T follicular helper cell (primary cell): ENCODE results near the gene MCF2L2.

Source experiments
- DNase-seq: peaks from one replicate; pipeline ENCODE4 v3.0.0-alpha.2; 2020; ENCODE audit warnings: low read depth

MCF2L2 gene

DNA sequence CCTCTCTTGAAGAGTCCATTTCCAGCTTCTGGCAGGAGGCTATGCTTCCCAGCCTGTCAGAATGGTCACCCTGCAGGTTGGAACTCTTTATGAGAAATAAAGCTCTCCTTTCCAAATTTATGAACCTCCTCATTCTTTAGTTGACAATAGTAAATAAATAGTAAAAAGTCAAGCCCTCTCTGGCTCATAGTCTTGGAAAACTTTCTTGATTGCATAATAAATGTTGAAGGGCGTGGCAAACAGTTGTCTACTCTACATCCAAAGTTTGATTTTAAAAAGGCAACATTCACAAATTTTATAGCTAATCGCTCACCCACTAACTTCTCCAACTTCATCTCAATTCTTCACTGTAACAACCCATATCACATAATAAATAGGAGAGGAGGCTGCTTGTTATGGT, 58.8 kb downstream of the MCF2L2 start:
- DNase-seq: no peak

- no peak for DNase-seq
Observed at GRCh38 chr3:183369117-183369516, 59.3 kb downstream of the MCF2L2 start.

- no peak for DNase-seq
Observed at GRCh38 chr3:183360971-183361624, 67.3 kb downstream of the MCF2L2 start.

DNA sequence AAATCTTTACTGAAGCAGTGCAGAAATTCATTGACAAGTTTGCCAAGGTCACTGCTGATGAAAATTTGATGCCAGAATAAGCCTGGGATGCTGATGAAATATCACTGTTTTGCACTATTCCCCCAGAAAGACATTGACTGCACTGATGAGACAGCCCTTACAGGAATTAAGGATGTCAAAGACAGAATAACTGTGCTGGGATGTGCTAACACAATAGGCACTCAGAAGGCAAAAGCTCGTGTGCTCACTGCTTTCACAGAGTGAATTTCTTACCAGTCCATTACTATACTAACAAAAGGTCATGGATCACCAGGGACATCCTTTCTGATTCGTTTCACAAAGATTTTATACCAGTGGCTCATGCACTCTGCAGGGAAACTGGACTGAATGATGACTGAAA, 69.4 kb downstream of the MCF2L2 start:
- no peak for DNase-seq

- DNase-seq: no peak
Observed at GRCh38 chr3:183357564-183358079, 70.8 kb downstream of the MCF2L2 start.

GRCh38 chr3:183356920-183357319, 71.5 kb downstream of the MCF2L2 start:
- DNase-seq: no peak

GRCh38 chr3:183354874-183355273, 73.5 kb downstream of the MCF2L2 start:
- no peak for DNase-seq

GRCh38 chr3:183354325-183354831, 74.0 kb downstream of the MCF2L2 start:
- DNase-seq: no peak

DNA sequence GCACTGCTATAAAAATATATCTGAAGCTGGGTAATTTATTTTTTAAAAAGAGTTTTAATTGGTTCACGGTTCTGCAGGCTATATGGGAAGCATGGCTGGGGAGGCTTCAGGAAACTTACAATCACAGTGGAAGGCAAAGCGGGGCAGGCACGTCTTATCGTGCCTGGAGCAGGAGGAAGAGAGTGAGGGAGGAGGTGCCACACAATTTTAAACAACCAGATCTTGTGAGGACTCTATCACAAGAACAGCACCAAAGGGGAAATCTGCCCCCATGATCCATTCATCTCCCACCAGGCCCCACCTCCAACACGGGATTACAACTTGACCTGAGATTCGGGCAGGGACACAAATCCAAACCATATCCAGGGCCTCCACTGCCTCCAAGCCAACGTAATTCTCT, 75.0 kb downstream of the MCF2L2 start:
- no peak for DNase-seq

DNA sequence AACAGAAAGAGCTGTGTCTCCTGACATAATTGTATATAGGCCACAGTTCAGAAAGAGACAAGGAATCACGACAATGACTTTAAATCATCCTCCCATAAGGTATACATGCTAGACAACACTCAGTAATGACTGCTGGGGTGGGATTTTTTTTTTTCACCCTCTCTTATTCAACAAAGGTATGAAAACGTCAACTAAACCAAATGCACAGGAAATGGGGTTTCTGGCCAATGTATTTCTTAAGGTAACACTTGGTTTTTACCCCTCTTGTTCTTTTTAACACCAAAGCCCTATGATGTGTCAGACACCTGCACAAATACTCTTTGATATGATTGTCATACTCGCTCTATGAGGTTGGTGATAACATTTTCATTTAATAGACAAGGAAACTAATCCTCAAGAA, 78.3 kb downstream of the MCF2L2 start:
- DNase-seq: no peak

GRCh38 chr3:183349421-183350157, 78.8 kb downstream of the MCF2L2 start:
- no peak for DNase-seq

- DNase-seq: no peak
Observed at GRCh38 chr3:183342824-183343223, 85.6 kb downstream of the MCF2L2 start.

- DNase-seq: no peak
Observed at GRCh38 chr3:183341545-183342288, 86.7 kb downstream of the MCF2L2 start.

GRCh38 chr3:183340222-183340621, 88.2 kb downstream of the MCF2L2 start:
- DNase-seq: no peak

DNA sequence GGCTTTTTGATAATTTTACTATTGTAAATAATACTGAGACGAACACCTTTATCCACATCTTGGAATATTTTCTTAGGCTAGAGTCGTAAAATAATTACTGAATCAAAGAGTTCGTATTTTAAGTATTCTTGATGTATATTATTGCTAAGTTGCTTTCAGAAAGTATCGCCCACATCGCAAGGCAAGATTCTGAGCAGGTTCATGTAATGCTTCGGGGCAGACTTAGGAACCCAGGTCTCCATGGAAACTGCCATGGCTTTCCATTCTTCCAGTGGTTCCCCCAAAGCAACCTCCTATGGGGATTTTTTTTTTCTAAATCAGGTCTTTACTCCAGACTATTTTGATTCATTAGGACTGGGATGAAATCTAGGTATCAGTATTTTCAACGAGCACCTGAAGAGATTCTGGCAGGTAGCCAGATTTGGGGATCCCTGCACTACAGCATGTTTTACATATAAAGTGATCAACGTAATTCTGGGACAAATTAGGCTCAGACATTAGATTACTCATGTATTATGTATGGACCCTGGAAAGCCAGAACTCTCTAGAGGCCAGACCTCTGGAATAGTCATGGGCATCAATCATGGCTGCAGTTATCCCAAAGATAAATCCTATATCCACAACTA, 88.8 kb downstream of the MCF2L2 start:
- no peak for DNase-seq

DNA sequence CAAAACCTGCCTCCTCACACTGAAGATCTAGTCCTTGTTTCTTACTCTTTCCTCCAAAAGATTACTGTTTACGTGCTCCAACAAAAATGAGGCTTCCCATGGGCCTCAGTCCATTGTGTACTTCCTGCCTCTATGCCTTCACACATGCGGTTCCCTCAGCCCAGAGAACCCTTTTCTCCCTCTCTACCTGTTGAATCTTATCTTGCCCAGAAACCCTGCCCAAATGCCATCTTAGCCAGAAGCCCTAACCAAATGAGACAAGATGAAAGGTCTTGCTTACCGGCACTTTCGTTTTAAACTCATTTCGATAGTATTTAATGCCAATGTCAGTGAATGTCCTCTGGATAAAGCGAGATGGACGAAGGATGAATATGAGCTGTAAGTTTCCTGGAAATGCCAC, 89.9 kb downstream of the MCF2L2 start:
- no peak for DNase-seq

DNA sequence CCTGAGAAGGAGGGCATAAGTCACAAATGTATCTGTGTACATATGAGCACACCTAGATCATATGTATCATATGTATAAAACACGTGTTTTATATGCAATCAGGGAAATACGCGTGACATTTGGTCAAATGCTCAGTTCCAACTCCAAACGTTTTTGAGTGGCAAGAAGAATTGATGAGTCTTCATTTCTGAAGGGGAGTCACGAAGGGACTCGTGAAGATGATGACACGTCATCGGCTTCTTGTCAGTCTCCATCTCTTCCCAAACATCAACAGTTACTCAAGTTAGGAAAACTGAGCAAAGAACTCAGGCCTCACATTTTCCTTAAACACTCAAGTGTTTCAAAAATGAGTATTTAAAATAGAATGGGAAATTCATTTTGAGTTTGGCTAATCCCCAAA, 95.9 kb downstream of the MCF2L2 start:
- DNase-seq: no peak

- DNase-seq: no peak
Observed at GRCh38 chr3:183331498-183331897, 96.9 kb downstream of the MCF2L2 start.

DNA sequence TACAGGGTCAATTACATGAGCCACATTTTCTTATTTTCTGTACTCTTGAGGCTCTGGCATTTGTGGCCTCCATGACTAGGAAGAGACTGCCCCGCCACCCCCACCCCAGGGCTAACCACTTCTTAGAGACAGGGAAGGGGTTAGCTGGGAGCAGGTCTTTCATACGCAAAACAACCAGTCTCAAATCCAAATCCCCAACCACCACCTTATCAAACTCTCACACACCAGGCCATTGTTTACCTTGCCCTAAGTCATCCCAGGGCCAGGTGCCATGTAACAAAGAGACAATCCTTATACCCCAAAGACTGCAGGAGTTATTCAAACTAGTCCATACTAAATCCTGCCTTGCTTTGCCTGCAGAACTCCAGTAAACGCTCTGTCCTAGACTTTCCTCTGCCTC, 97.5 kb downstream of the MCF2L2 start:
- no peak for DNase-seq

DNA sequence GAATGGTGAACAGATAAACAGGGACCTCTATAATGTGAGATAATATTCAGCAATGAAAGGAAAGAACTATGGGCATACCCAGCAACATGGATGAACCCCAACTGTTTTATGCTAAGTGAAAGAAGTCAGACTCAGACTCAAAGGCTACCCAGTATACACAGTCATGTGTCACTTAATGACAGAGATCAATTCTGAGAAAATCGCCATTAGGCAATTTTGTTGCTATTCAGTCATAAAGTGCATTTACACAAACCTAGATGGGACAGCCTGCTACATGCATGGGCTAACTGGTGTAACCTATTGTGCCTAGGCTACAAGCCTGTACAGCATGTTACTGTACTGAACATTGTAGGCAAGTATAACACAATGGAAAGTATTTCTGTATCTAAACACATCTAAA, 98.9 kb downstream of the MCF2L2 start:
- DNase-seq: no peak

- no peak for DNase-seq
Observed at GRCh38 chr3:183328823-183329222, 99.6 kb downstream of the MCF2L2 start.

GRCh38 chr3:183328164-183328563, 100.3 kb downstream of the MCF2L2 start:
- DNase-seq: no peak
